NCI-H524 treated with DMSO at 0.1 percent for 48 hours (cell line): ENCODE data around the gene TTC21B.
"Not testable (repeated sequence)": the region's sequence is repeated elsewhere in the genome, so short reads cannot be mapped to it uniquely, and the experiment has no call there.

ENCODE experiments used
- DNase-seq: peaks from one replicate; lab custom pipeline; 2025; lab: John Stamatoyannopoulos, UW

Gene TTC21B

GRCh38 chr2:165953655-165954606 is at the start of gene TTC21B:
TSS of gene TTC21B (minus strand) at chr2:165953776. CDS start at chr2:165953705, 71 bp downstream.
- peak; percentile 76 for DNase-seq

DNA sequence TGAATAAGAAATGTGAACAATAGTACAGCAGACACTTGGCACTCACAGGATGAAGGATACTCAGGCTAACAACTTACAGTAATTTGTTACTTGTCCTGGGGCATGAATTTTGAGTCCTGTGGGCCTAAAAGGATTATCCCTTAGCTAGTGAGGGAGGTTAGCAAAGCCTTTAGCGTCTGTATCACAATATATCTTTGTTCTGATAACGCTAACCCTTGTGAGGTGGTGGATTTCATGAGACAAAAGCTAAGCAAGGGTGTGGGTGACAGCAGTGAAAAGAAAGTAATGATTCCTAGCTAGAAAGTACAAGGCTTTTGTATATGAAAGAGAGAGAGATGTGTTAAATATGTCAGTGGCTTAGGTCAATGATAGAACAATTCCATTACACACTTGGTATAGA is 46.8 kb upstream of the TTC21B start:
- DNase-seq = no peak

- DNase-seq = no peak
These were observed 37.3 kb upstream of the TTC21B start for GRCh38 chr2:165990846-165991245.

- peak; percentile 36 for DNase-seq
These were observed 36.3 kb upstream of the TTC21B start for GRCh38 chr2:165989851-165990250.

GRCh38 chr2:165985120-165985519 is 31.5 kb upstream of the TTC21B start:
- DNase-seq = no peak

- not testable (repeated sequence) for DNase-seq
These were observed 18.6 kb upstream of the TTC21B start for GRCh38 chr2:165972161-165972560.

- DNase-seq = no peak
These were observed 17.1 kb upstream of the TTC21B start for GRCh38 chr2:165970663-165971062.

GRCh38 chr2:165969227-165969626 is 15.7 kb upstream of the TTC21B start:
- no peak for DNase-seq

GRCh38 chr2:165967746-165968145 is 14.2 kb upstream of the TTC21B start:
- DNase-seq = no peak

DNA sequence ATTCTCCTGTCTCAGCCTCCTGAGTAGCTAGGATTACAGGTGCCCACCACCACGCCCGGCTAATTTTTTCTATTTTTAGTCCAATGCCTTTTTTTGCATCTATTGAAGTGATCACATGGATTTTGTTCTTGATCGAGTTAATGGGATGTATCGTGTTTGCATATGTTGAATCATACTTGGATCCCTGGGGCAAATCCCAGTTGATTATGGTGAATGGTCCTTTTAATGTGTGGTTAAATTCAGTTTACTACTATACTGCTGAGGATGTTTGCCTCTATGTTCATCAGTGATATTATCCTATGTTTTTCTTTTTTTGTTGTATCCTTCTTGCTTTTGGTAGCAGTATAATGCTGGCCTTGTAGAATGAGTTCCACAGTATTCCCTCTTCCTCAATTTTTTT is 8.2 kb upstream of the TTC21B start:
- DNase-seq = no peak

- no peak for DNase-seq
These were observed 5.8 kb upstream of the TTC21B start for GRCh38 chr2:165959371-165959770.

DNA sequence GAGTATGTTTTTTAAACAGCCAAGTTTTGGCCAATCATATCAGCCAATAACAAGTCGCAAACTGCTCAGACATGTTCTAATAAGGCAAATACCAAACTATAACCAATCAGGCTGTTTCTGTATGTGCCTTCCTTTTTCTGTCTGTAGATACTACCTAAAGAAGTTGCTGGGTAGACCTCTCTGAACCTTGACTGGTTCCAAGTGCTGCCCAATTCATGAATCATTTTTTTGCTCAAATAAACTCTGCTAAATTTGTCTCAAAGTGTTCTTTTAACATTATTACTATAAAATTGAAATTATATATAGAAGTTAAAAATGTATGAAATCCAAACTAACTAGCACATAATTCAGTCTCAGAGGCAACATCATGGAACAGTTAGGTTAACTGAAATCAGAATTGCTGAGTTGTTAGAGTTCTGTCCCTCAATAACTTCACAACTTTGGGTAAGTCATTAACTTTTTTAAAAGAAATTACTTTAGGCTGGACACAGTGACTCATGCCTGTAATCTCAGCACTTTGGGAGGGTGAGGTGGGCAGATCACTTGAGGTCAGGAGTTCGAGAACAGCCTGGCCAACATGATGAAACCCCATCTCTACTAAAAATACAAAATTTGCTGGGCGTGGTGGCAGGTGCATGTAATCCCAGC is 4.9 kb upstream of the TTC21B start:
- no peak for DNase-seq

- DNase-seq = no peak
These were observed 3.6 kb upstream of the TTC21B start for GRCh38 chr2:165957030-165957675.

GRCh38 chr2:165953306-165953654 is 296 bp downstream of the TTC21B start:
- no peak for DNase-seq

- no peak for DNase-seq
These were observed 800 bp downstream of the TTC21B start for GRCh38 chr2:165952741-165953211.

DNA sequence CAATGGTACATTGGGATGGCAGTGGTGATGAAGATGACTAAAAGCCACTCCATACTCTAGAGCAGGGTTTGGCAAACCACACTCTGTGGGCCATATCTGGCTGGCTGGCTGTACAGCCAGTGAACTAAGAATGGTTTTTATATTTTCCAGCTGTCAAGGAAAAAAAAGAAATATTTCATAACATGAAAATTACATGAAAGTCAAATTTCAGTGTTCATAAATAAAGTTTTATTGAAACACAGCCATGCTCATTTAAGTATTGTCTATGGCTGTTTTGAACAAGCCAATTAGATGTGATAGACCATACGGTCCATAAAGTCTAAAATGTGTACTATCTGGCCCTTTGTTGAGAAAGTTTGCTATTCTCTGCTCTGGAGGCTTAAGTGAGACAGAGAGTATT is 1.5 kb downstream of the TTC21B start:
- DNase-seq = no peak

GRCh38 chr2:165950438-165950837 is 3.1 kb downstream of the TTC21B start:
- DNase-seq = no peak

- no peak for DNase-seq
These were observed 11.7 kb downstream of the TTC21B start for GRCh38 chr2:165941827-165942226.

DNA sequence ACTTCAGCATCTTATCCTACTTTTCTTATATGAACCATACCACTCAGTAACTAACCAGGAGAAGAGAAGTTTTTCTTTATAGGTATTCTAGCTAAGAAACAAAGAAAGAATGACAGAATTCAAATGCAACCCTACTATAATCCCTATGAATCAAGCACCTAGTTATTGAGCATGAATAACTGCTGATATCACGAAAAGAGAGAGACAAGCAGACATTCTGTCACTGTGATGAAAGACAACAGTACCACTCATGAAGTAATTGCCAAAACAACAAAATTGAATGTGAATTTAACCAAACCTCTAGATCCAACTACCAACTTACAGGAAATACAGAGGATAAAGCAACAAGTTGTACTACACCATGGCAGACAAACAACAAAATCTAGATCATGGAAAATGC is 15.3 kb downstream of the TTC21B start:
- no peak for DNase-seq

DNA sequence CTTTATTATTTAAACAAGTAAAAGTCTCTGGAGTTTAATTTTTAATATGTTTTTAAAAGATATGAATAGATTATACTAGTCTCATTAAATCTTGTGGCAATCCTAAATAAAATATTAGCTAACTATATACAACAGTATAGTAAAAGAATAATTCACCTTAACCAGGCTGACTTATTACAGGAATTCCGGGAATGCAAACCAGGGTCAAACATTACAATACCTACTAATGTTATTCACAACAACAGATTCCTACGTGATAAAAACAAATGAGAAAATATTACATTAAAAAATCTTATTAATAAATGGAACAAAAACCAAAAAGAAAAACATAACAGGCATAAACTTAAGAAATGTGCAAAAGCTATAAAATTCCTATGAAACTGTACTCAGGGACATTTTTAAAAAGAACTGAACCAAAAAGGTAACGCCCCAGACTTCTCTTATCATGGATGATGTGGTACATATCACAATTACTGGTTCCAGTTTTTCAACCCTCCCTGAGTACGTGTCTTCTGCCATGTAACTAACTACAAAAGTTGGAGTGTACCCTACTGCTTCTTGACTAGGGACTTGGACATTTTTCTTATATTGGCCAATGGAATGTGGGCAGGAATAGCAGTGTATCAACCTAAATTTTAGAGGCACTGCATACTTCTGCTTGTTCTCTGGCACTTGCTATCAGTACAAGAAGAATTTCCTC is 20.2 kb downstream of the TTC21B start:
- no peak for DNase-seq

- DNase-seq = no peak
These were observed 25.8 kb downstream of the TTC21B start for GRCh38 chr2:165927774-165928173.

- no peak for DNase-seq
These were observed 26.2 kb downstream of the TTC21B start for GRCh38 chr2:165927353-165927752.
